Measurements from ENCODE around the gene PLA2G4B.

GRCh38 chr15:41798607-41799487 lies 39.8 kb upstream of the PLA2G4B start:
- TF ChIP-seq CTCF (optimal IDR thresholded peaks at IDR 0.05 in 1 of 3, IDR thresholded peaks at IDR 0.05 in 1 of 3, conservative IDR thresholded peaks at IDR 0.05 in 1 of 3; ENCODE audit: extremely low read depth in 1 of 3, insufficient read depth in 2 of 3, low read length in 3 of 3) = no peak
- no peak for TF ChIP-seq EZH2 (IDR thresholded peaks at IDR 0.05; ENCODE audit: low read length)

Measured in keratinocyte (primary cell).